Kidney (tissue), 14 donors: ENCODE data around the gene GAR1. TPM values are rescaled to one million over a fixed set of nuclear protein-coding genes. Genes with fewer than 3 reads are reported as not detected.

ENCODE experiments used
- DNase-seq, 5 donors: peaks; one replicate each; pipeline ENCODE4 v3.0.0-alpha.2; 2013 to 2020
- FAIRE-seq: peaks from 2 replicates; lab custom pipeline; 2012; peaks lifted over from hg19 to GRCh38; lab: Jason Lieb, UNC
- H3K27ac ChIP-seq, 2 donors: one replicate each; pipeline ENCODE4 v1.7.0; 2013; ENCODE audit warnings: low read depth in 2 of 2, low read length in 2 of 2, inconsistent platforms in 1 of 2
- H3K27me3 ChIP-seq: one replicate; pipeline ENCODE4 v1.7.1; 2013; ENCODE audit warnings: low read length, inconsistent platforms; ENCODE audit not compliant: control insufficient read depth, insufficient read depth
- H3K36me3 ChIP-seq, 3 donors: one replicate each; pipeline versions ENCODE4 v1.7.0 to v1.7.1; 2013; ENCODE audit warnings: low read length in 3 of 3, control low read depth in 1 of 3, inconsistent platforms in 1 of 3; ENCODE audit not compliant: insufficient read depth in 3 of 3, control insufficient read depth in 2 of 3
- H3K4me1 ChIP-seq, 3 donors: one replicate each; pipeline versions ENCODE4 v1.7.0 to v1.7.1; 2013; ENCODE audit warnings: low read length in 3 of 3, inconsistent platforms in 1 of 3, low read depth in 1 of 3; ENCODE audit not compliant: control insufficient read depth in 2 of 3, insufficient read depth in 2 of 3
- H3K4me3 ChIP-seq, 3 donors: one replicate each; pipeline versions ENCODE4 v1.7.0 to v1.8.1; 2013; ENCODE audit warnings: low read length in 3 of 3, control low read depth in 1 of 3, inconsistent platforms in 1 of 3
- H3K9ac ChIP-seq, 3 donors: one replicate each; pipeline versions ENCODE4 v1.7.0 to v1.7.1; 2013; ENCODE audit warnings: low read length in 3 of 3, control low read depth in 1 of 3, inconsistent platforms in 1 of 3
- H3K9me3 ChIP-seq, 3 donors: one replicate each; pipeline versions ENCODE4 v1.7.0 to v1.7.1; 2013; ENCODE audit warnings: low read length in 3 of 3, control low read depth in 1 of 3, inconsistent platforms in 1 of 3; ENCODE audit not compliant: control insufficient read depth in 2 of 3, insufficient read depth in 1 of 3
- CTCF ChIP-seq: IDR thresholded peaks from 3 replicates; pipeline ENCODE4 v1.5.1; 2012; ENCODE audit warnings: mild to moderate bottlenecking, moderate library complexity, borderline replicate concordance; ENCODE audit not compliant: insufficient read depth; ENCODE audit errors: extremely low read depth
- intact Hi-C: fragments of 100-400 bp; cut with DNase I; formaldehyde crosslinking; loops from one replicate; pipeline ENCODE4 v1.11.1; 2022
- polyA plus RNA-seq: library from polyadenylated mRNA; stranded (reverse); fragments of 350-450 nt; fragmentation: Illumina TruSeq; extraction: RNeasy Lipid Tissue Mini Kit (QIAGEN cat#74804); gene quantifications from one replicate; pipeline ENCODE4 v1.2.3, GENCODE V29; 2014; ENCODE audit warnings: low read depth, low replicate concordance; ENCODE audit not compliant: insufficient read depth
- total RNA-seq: library from RNA; stranded (reverse); fragmentation: NEBNext Ultra II Directional; extraction: Animal tissue kit (Norgen Biotek cat#: 25700); gene quantifications from one replicate; pipeline ENCODE4 v1.2.1, GENCODE V29; 2021
- donor health status: control.
- donor health status: control.
- donor health status: control.
- donor health status: control.
- donor health status: control.
- donor health status: DM: yes; HTN: yes; CAD: no.
- donor health status: Normal renal cell carcinoma (clear cell type).

Gene GAR1
- total and polyA plus RNA-seq, 2 donors from 2014 or later = 14.9 to 21.0 TPM

- no peak for FAIRE-seq
- H3K27ac ChIP-seq = peak overlapping the region in 1 of 2 donors; percentile 80
- intact Hi-C loops = no loop called here
These were observed 500 bp downstream of the GAR1 start for GRCh38 chr4:109816082-109816442.

GRCh38 chr4:109816894-109817293 lies 1.3 kb downstream of the GAR1 start:
- Histone ChIP-seq H3K4me1 (peaks cover 0 to 7% (median 3%) of the 10 kb centered on the region in 3 donors), H3K27me3 (no peaks in the 10 kb centered on the region), H3K4me3 (peak overlapping the region in 1 of 3 donors; percentile 98), H3K36me3 (peaks cover 4 to 5% (median 4%) of the 10 kb centered on the region in 3 donors), H3K9ac (peak overlapping the region in 1 of 3 donors; percentile 86), H3K9me3 (no peaks in the 10 kb centered on the region), H3K27ac (no peak overlapping the region)
- DNase-seq = no peak
- no peak for TF ChIP-seq CTCF
- intact Hi-C loops = no loop called here
- no peak for FAIRE-seq

More at GRCh38 chr4:109816082-109816442, 500 bp downstream of the GAR1 start:
- peaks cover 4 to 5% (median 4%) of the 10 kb centered on the region in 3 donors for H3K36me3 ChIP-seq
- H3K4me3 ChIP-seq = peak overlapping the region; percentile 98 to 99 (median 99)
- peaks cover 0 to 7% (median 3%) of the 10 kb centered on the region in 3 donors for H3K4me1 ChIP-seq
- H3K9me3 ChIP-seq = no peaks in the 10 kb centered on the region
- peak in 1 of 5 donors; percentile 10 for DNase-seq
- no peak for TF ChIP-seq CTCF
- no peaks in the 10 kb centered on the region for H3K27me3 ChIP-seq
- H3K9ac ChIP-seq = peak overlapping the region; percentile 78 to 99 (median 86)

- TF ChIP-seq CTCF = no peak
- Histone ChIP-seq H3K27ac (no peak overlapping the region), H3K9ac (no peak overlapping the region), H3K4me1 (peaks cover 0 to 7% (median 3%) of the 10 kb centered on the region in 3 donors), H3K36me3 (peaks cover 6 to 9% (median 7%) of the 10 kb centered on the region in 3 donors), H3K27me3 (no peaks in the 10 kb centered on the region), H3K4me3 (no peak overlapping the region), H3K9me3 (no peaks in the 10 kb centered on the region)
- no peak for DNase-seq
- intact Hi-C loops = no loop called here
- no peak for FAIRE-seq
These were observed 2.7 kb downstream of the GAR1 start for GRCh38 chr4:109818268-109818667.

GRCh38 chr4:109820563-109820962 lies 5.0 kb downstream of the GAR1 start:
- Histone ChIP-seq H3K36me3 (peaks cover 7 to 9% (median 8%) of the 10 kb centered on the region in 3 donors), H3K27ac (no peak overlapping the region), H3K27me3 (no peaks in the 10 kb centered on the region), H3K4me3 (no peak overlapping the region), H3K9me3 (no peaks in the 10 kb centered on the region), H3K9ac (no peak overlapping the region), H3K4me1 (peaks cover 0 to 7% (median 3%) of the 10 kb centered on the region in 3 donors)
- FAIRE-seq (no peak), DNase-seq (no peak)
- intact Hi-C loops = loop anchor here (10.0 kb wide), 1 partner anchor 396 kb away; no protein-coding TSS in a partner anchor
- TF ChIP-seq CTCF = no peak
